Measurements from ENCODE around the gene WDR45. TPM values are rescaled to one million over a fixed set of nuclear protein-coding genes. Genes with fewer than 3 reads are reported as not detected.
A peak's percentile ranks its signal among the peaks of the same experiment; 100 is the strongest.
"Not testable (repeated sequence)": the region's sequence is repeated elsewhere in the genome, so short reads cannot be mapped to it uniquely, and the experiment has no call there.

The WDR45 gene
- total RNA-seq (100 to 1,000 TPM in 1 of 4 donors, 10 to 100 TPM in 3; 78.5 to 102 (median 93.5) TPM), polyA plus RNA-seq (10 to 100 TPM; 49.5 to 57.1 (median 55.5) TPM)

DNA sequence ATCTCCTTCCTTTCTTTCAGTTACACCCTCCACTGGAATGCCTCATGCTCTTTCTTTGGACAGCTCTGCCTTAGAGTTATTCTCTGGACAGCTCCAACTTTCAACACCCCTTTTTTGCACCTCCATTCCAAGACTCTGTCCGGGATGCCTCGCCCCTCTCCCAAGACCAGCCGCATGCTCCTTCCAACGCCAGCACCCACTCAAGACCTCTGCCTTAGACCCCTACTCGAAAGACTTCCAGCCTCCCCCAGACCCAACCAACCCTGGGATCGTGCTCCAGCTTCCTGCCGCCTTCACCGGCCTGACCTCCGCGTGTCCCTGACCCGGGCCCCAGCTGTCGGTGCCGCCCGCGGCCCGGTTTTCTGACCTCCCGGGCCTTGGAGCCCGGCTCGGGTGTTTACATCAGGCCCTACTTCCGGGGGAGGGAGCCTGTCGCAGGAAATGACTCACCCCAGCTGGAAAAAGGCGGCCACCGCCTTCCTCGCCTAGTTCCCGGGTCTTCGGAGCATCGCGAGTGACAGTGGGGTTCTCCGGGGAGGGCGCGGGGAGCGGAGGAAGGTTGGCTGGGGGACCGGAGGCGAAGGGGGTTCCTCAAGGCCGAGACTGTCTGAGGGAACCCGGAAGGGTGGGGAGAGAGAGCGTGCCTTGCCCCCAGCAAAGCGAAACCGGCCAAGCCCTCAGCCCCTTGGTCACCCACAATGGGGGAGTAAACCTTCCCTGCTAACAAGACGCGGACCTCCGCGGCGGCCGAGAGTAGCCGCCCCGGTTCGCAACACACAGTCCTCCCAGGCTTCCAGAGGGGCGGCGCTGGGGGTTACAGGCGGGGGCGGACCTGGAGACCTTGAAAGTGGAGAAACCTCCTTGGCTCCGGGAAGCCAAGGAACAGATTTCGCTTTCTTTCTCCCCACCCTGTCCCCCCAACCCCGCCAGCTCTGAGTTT is at the start of gene WDR45:
TSS of gene WDR45 (minus strand) at position 399 of the 940 bp plus-strand sequence. CDS start 1,792 bp downstream, outside the sequence.
- Histone ChIP-seq H3K27me3 (no peaks in the 10 kb centered on the region), H3K4me3 (peak within 1 kb of the TSS; percentile 53 to 69 (median 60)), H3K27ac (peak within 1 kb of the TSS; percentile 85 to 93 (median 90)), H3K9me3 (no peaks in the 10 kb centered on the region), H3K4me1 (peaks cover 0 to 10% (median 7%) of the 10 kb centered on the region in 4 donors), H3K36me3 (peaks cover 0 to 18% (median 6%) of the 10 kb centered on the region in 4 donors)
- 1% methylated on average over 55 of the region's 55 CpGs for WGBS, 2 donors
- peak; percentile 88 for DNase-seq
- TF ChIP-seq EP300 (IDR thresholded peaks at IDR 0.05) (no peak), POLR2A (IDR thresholded peaks at IDR 0.05) (peak; percentile 68 to 76), POLR2AphosphoS5 (IDR thresholded peaks at IDR 0.05) (peak; percentile 77 to 86 (median 82))
- TF ChIP-seq, protein P1, sequence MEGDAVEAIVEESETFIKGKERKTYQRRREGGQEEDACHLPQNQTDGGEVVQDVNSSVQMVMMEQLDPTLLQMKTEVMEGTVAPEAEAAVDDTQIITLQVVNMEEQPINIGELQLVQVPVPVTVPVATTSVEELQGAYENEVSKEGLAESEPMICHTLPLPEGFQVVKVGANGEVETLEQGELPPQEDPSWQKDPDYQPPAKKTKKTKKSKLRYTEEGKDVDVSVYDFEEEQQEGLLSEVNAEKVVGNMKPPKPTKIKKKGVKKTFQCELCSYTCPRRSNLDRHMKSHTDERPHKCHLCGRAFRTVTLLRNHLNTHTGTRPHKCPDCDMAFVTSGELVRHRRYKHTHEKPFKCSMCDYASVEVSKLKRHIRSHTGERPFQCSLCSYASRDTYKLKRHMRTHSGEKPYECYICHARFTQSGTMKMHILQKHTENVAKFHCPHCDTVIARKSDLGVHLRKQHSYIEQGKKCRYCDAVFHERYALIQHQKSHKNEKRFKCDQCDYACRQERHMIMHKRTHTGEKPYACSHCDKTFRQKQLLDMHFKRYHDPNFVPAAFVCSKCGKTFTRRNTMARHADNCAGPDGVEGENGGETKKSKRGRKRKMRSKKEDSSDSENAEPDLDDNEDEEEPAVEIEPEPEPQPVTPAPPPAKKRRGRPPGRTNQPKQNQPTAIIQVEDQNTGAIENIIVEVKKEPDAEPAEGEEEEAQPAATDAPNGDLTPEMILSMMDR (IDR thresholded peaks at IDR 0.05), result no peak
- intact Hi-C loops (cut with DNase I), result loop anchor here (2.0 kb wide), 1 partner anchor 77 kb away; the partner anchor contains the start of gene GRIPAP1

DNA sequence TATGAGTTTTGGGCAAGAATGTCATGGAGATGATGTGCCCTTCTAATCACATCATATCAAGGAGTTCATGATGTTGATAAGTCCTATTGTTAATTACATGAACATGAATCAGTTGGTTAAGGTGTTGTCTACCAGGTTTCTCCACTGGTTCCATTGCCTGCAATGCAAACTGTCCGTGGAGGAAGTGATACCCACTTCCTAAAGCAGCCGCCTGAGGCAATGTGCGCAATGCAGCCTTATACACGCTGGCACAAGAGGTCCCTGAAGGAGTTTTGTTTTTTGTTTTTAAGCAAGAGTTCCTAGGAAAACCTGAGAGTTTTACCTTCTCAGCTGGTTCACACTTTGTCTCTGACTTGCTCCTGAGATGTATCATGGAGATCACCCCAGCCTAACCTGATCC is 49.7 kb upstream of the WDR45 start:
- TF ChIP-seq EP300 (IDR thresholded peaks at IDR 0.05), result no peak
- Histone ChIP-seq H3K27me3 (no peaks in the 10 kb centered on the region), H3K36me3 (no peaks in the 10 kb centered on the region), H3K4me3 (no peak overlapping the region), H3K9me3 (no peaks in the 10 kb centered on the region), H3K27ac (no peak overlapping the region), H3K4me1 (no peaks in the 10 kb centered on the region)
- 64 to 89% methylated on average over 4 of the region's 4 CpGs for WGBS, 2 donors
- DNase-seq, result no peak
- intact Hi-C loops (cut with DNase I), result loop anchor here (10.0 kb wide), 1 partner anchor 65 kb away; no protein-coding TSS in a partner anchor

DNA sequence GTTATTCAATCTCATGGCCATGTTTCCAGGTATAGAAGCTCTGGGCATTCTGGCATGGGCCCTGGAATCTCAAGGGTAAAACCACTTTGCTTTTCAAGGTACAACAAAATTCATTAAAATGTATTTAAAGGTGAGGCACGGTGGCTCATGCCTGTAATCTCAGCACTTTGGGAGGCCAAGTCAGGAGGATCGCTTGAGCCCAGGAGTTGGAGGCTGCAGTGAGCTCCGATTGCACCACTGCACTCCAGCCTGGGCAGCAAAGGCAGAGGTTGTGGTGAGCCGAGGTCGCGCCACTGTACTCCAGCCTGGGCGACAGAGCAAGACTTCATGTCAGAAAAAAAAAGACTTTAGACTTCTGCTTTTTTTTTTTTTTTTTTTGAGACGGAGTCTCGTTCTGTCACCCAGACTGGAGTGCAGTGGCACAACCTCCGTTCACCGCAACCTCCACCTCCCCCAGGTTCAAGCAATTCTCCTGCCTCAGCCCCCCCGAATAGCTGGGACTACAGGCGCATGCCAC is 48.1 kb upstream of the WDR45 start:
- not testable (repeated sequence) for H3K27ac ChIP-seq, H3K27me3 ChIP-seq, H3K36me3 ChIP-seq, H3K4me1 ChIP-seq, H3K4me3 ChIP-seq, H3K9me3 ChIP-seq, DNase-seq
- WGBS, 2 donors, result 66 to 85% methylated on average over 13 of the region's 13 CpGs
- intact Hi-C loops (cut with DNase I), result loop anchor here (10.0 kb wide), 1 partner anchor 63 kb away; no protein-coding TSS in a partner anchor

DNA sequence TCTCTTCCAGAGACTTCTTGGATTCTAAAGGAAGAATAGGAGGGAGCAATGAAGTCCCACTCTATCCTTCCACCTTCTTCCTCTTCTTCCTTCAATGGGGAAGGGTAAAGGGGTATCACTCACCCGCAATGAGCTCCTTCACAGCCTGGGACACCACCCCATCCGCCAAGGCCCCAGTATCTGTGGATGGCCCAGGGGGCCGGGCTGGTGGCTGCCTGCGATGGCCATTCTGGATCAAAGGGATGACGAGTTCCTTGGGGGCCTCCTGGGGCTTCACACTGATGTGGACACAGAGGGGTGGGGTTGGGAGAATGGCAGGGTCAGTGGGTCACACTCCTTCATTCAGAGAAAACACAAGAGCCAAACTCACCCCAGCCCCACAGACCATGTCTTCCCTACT is 42.8 kb upstream of the WDR45 start:
- Histone ChIP-seq H3K4me3 (peak overlapping the region in 3 of 4 donors; percentile 65 to 74 (median 66)), H3K9me3 (no peaks in the 10 kb centered on the region), H3K36me3 (peaks cover 0 to 25% (median 0%) of the 10 kb centered on the region in 4 donors), H3K27me3 (no peaks in the 10 kb centered on the region), H3K27ac (no peak overlapping the region), H3K4me1 (peaks cover 0 to 9% (median 6%) of the 10 kb centered on the region in 4 donors)
- intact Hi-C loops (cut with DNase I), result loop anchor here (5.0 to 10.0 kb wide), 2 partner anchors 35 to 58 kb away; no protein-coding TSS in a partner anchor
- no peak for TF ChIP-seq POLR2AphosphoS5 (IDR thresholded peaks at IDR 0.05)
- TF ChIP-seq, protein P1 (IDR thresholded peaks at IDR 0.05), result no peak
- no peak for TF ChIP-seq POLR2A (IDR thresholded peaks at IDR 0.05)
- TF ChIP-seq EP300 (IDR thresholded peaks at IDR 0.05), result no peak
- 70 to 81% methylated on average over 5 of the region's 5 CpGs for WGBS, 2 donors
- no peak for DNase-seq

DNA sequence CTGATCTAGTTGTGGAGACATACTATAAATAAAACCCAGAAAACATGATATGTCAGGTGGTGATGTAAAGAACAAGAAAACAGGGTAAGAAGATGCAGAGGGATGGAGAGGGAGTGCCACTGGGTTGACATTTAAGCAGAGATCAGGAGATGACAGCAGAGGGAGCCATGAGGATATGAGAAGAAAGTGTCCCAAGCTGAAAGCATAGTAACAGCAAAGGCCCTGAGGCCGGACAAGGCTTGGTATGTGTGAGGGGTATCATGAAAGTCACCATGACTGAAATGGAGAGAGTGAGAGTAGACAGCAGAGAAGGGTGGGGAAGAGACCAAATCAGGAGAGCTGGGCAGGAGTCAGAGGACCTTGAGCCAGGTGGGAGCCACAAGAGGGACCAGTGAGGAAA is 40.4 kb upstream of the WDR45 start:
- H3K9me3 ChIP-seq, result no peaks in the 10 kb centered on the region
- no peak overlapping the region for H3K4me3 ChIP-seq
- H3K4me1 ChIP-seq, result peaks cover 0 to 9% (median 6%) of the 10 kb centered on the region in 4 donors
- no peak overlapping the region for H3K27ac ChIP-seq
- no peaks in the 10 kb centered on the region for H3K27me3 ChIP-seq
- no peak for TF ChIP-seq POLR2AphosphoS5 (IDR thresholded peaks at IDR 0.05)
- TF ChIP-seq POLR2A (IDR thresholded peaks at IDR 0.05), result no peak
- TF ChIP-seq, protein P1 (IDR thresholded peaks at IDR 0.05), result no peak
- TF ChIP-seq EP300 (IDR thresholded peaks at IDR 0.05), result no peak
- H3K36me3 ChIP-seq, result peaks cover 0 to 47% (median 8%) of the 10 kb centered on the region in 4 donors
- 46 to 67% methylated on average over 1 of the region's 1 CpG for WGBS, 2 donors
- DNase-seq, result no peak
- intact Hi-C loops (cut with DNase I), result loop anchor here (5.0 to 10.0 kb wide), 2 partner anchors 37 to 55 kb away; no protein-coding TSS in a partner anchor
